ENCODE results near the gene ZNF736. TPM values are rescaled to one million over a fixed set of nuclear protein-coding genes. Genes with fewer than 3 reads are reported as not detected.
"Not testable (repeated sequence)": the region's sequence is repeated elsewhere in the genome, so short reads cannot be mapped to it uniquely, and the experiment has no call there.

ZNF736 gene
- total RNA-seq, 2 experiments from 2014 or later, result 26.3 to 27.2 TPM

DNA sequence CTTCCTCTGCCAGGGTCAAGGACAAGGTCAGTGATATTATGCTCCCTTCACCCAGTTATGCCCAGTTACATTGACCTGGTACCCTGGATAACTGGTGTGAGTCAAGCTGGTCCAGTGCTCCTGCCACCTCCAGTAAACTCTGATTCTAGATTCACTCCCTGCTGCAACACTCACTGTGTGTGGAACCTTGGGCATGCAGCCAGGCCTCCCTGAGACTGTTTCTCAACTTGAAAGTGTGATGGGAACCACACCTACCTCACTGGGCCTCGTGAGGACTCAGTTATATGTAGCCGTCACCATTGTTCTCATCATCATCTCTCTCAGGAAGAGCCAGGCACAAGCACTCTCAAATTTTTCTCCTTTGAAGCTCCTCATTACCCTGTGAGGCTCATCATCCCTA, 935 bp upstream of the ZNF736 start:
- TF ChIP-seq, protein P1, sequence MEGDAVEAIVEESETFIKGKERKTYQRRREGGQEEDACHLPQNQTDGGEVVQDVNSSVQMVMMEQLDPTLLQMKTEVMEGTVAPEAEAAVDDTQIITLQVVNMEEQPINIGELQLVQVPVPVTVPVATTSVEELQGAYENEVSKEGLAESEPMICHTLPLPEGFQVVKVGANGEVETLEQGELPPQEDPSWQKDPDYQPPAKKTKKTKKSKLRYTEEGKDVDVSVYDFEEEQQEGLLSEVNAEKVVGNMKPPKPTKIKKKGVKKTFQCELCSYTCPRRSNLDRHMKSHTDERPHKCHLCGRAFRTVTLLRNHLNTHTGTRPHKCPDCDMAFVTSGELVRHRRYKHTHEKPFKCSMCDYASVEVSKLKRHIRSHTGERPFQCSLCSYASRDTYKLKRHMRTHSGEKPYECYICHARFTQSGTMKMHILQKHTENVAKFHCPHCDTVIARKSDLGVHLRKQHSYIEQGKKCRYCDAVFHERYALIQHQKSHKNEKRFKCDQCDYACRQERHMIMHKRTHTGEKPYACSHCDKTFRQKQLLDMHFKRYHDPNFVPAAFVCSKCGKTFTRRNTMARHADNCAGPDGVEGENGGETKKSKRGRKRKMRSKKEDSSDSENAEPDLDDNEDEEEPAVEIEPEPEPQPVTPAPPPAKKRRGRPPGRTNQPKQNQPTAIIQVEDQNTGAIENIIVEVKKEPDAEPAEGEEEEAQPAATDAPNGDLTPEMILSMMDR (IDR thresholded peaks at IDR 0.05), result no peak
- H3K27me3 Mint-ChIP-seq, result no peaks in the 10 kb centered on the region
- H3K9me3 Mint-ChIP-seq, result peaks cover 2% of the 10 kb centered on the region
- peaks cover 33% of the 10 kb centered on the region for H3K4me1 Mint-ChIP-seq (ENCODE audit: low read depth)
- intact Hi-C loops (cut with micrococcal nuclease), result no loop called here
- ChIA-PET POLR2A (no interaction called here), CTCF (no interaction called here)
- ATAC-seq, result no peak
- peak overlapping the region; percentile 99 for H3K27ac Mint-ChIP-seq
- peaks cover 33% of the 10 kb centered on the region for H3K36me3 Mint-ChIP-seq (ENCODE audit: low read depth)
- DNase-seq, result peak; percentile 27
- peak overlapping the region; percentile 97 for H3K4me3 Mint-ChIP-seq

DNA sequence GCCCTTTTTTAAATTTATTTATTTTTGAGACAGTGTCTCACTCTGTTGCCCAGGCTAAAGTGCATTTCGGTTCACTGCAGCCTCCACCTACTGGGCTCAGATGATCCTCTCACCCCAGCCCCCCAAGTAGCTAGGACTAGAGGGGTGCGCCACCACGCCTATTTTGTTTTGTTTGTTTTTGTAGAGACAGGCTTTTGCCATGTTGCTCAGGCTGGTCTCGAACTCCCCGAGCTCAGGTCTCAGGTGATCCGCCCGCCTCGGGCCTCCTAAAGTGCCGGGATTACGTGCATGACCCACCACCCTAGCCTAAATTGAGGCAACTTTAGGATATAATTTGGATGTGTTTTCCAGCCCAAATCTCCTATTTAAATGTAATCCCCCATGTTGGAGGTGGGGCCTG, 805 bp downstream of the ZNF736 start:
- ChIA-PET CTCF (no interaction called here), POLR2A (interaction anchor here (0.5 to 1.5 kb wide), 5 partner anchors 7 to 480 kb away, joined by 3 to 7 read pairs (median 4); partner anchors contain the start of genes ZNF138 and ZNF680)
- H3K27ac Mint-ChIP-seq, result peak overlapping the region; percentile 99
- H3K27me3 Mint-ChIP-seq, result no peaks in the 10 kb centered on the region
- TF ChIP-seq, protein P1 (IDR thresholded peaks at IDR 0.05), result no peak
- peaks cover 28% of the 10 kb centered on the region for H3K36me3 Mint-ChIP-seq (ENCODE audit: low read depth)
- peaks cover 31% of the 10 kb centered on the region for H3K4me1 Mint-ChIP-seq (ENCODE audit: low read depth)
- H3K4me3 Mint-ChIP-seq, result peak overlapping the region; percentile 97
- peak; percentile 15 for DNase-seq
- H3K9me3 Mint-ChIP-seq, result peaks cover 2% of the 10 kb centered on the region
- ATAC-seq, result no peak
- intact Hi-C loops (cut with micrococcal nuclease), result no loop called here

DNA sequence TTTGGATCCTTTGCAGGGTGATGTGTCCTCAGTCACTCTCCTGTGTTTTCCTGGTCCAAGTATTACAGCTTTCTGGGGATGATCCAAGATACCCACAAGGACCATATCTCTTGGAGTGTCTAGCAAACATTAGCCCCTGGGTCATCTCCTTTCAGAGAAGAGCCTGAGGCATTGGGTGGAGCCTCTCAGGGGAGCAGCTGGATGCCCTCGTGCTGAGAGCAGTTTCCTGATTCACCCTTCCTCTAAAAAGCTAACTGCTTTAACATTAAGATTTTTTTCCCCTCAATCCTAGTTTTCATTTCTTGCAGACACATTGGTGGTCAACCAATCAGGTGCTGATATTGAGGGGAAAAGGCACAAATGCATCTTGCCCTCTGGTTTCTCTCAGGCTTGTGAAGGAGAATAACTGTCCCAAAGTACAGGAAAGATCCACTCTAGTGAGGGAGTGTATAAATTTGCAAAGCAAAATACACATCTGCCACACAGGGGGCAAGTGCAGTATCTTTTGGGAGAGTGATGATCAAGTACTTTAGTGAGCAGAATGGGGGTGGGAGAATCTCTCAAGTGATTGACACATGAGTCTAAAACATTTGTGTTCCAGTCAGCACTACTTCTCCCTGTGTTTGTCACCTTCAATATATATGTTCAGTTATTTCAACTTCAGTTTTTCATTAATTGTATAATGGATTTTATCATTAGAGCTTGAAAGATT, 2.4 kb downstream of the ZNF736 start:
- H3K4me1 Mint-ChIP-seq (ENCODE audit: low read depth), result peaks cover 36% of the 10 kb centered on the region
- ATAC-seq; H3K27me3 Mint-ChIP-seq; intact Hi-C loops (cut with micrococcal nuclease); H3K27ac Mint-ChIP-seq; CTCF ChIA-PET; DNase-seq; H3K9me3 Mint-ChIP-seq: not testable (repeated sequence)
- peak overlapping the region; percentile 97 for H3K4me3 Mint-ChIP-seq
- POLR2A ChIA-PET, result interaction anchor here (1.5 to 2.4 kb wide), 2 partner anchors 9 to 256 kb away, joined by 4 to 7 read pairs; no protein-coding TSS in a partner anchor
- peaks cover 37% of the 10 kb centered on the region for H3K36me3 Mint-ChIP-seq (ENCODE audit: low read depth)

DNA sequence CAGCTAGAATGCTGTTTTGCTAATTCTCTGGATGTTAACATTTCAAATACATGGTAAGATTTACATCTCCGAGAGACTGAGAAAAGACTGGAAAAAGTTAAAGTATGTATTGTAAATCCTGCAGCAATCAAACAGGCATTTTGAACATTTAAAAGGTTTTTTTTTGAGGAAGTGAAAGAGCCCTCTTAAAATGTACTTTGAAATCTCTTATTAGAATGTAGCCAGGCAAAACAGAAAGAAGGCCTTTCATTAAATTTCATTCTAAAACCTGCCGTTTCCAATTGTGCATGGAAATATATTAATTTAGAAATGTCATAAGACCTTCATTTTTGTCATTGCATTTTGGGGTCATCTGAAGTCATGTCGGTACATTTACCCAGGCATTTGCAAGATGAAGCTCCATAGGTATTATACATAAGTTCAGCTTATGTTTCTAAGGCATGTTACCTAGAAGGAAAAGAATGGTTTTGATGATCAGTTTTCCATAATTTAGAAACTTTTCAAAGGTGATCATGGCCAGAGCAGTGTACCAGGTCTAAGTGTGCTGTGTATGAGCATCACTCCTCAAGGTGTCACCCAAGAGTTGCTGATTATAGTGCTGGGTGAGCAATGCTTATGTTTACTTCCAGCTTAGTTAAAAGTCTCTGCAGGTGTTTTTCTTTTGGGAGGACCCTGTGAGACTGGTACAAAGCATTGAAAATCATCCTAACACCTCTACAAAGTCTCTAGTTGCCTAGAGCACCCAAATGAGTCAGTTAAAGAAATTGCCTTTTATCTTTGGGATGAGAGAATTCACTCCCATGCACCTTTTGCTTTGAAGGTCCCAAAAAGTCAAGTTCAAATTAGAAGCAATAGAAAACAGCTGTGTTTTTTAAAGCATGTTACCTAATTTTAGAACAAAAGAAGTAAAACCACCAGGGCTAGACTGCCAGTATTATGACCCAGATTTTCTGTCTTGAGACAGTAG, 7.1 kb downstream of the ZNF736 start:
- no peak for DNase-seq
- intact Hi-C loops (cut with micrococcal nuclease), result no loop called here
- Mint-ChIP-seq H3K27me3 (no peaks in the 10 kb centered on the region), H3K4me1 (ENCODE audit: low read depth) (peaks cover 15% of the 10 kb centered on the region), H3K36me3 (ENCODE audit: low read depth) (peaks cover 62% of the 10 kb centered on the region), H3K9me3 (peaks cover 20% of the 10 kb centered on the region), H3K27ac (no peak overlapping the region), H3K4me3 (no peak overlapping the region)
- TF ChIP-seq, protein P1 (IDR thresholded peaks at IDR 0.05), result no peak
- CTCF ChIA-PET, result interaction anchor here (0.6 to 1.9 kb wide), 2 partner anchors 14 to 379 kb away, joined by 3 to 4 read pairs; no protein-coding TSS in a partner anchor
- peak; percentile 47 for ATAC-seq
- POLR2A ChIA-PET, result interaction anchor here (0.5 kb wide), 1 partner anchor 244 kb away, joined by 3 read pairs; no protein-coding TSS in a partner anchor

DNA sequence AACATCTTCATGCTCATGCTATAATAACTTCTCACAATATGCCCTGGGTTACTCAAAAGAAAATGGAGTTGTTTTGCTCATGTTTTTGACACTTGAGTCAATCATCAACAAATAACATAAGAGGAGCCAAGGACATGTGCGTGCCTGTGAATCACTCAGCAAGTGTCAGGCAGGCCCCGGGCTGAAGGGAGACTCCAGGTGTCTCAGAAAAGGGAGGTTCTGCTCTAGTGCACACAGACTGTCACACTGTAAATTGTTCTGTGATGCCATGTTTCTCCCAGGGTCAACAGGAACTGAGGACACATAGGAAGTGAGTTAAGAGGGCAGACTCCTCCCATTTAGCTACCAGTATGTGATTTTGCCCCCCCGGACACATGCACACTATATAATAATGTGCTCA, 10.4 kb downstream of the ZNF736 start:
- H3K4me1 Mint-ChIP-seq (ENCODE audit: low read depth); DNase-seq; intact Hi-C loops (cut with micrococcal nuclease); CTCF ChIA-PET; H3K27me3 Mint-ChIP-seq; H3K27ac Mint-ChIP-seq; H3K4me3 Mint-ChIP-seq; POLR2A ChIA-PET: not testable (repeated sequence)
- Mint-ChIP-seq H3K36me3 (ENCODE audit: low read depth) (peaks cover 77% of the 10 kb centered on the region), H3K9me3 (peaks cover 40% of the 10 kb centered on the region)
- peak; percentile 20 for ATAC-seq

DNA sequence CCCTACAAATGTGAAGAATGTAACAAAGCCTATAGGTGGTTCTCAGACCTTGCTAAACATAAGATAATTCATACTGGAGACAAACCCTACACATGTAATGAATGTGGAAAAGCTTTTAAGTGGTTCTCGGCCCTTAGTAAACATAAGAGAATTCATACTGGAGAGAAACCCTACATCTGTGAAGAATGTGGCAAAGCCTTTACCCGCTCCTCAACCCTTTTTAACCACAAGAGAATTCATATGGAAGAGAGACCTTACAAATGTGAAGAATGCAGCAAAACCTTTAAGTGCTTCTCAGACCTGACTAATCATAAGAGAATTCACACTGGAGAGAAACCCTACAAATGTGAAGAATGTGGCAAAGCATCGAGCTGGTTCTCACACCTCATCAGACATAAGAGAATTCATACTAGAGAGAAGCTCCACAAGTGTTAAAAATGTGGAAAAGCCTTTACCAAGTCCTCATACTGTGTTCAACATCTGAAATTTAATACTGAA, 35.0 kb downstream of the ZNF736 start:
- DNase-seq; H3K27ac Mint-ChIP-seq; H3K27me3 Mint-ChIP-seq; H3K4me1 Mint-ChIP-seq (ENCODE audit: low read depth); POLR2A ChIA-PET; H3K4me3 Mint-ChIP-seq; CTCF ChIA-PET; intact Hi-C loops (cut with micrococcal nuclease); ATAC-seq: not testable (repeated sequence)
- Mint-ChIP-seq H3K36me3 (ENCODE audit: low read depth) (peaks cover 88% of the 10 kb centered on the region), H3K9me3 (peaks cover 55% of the 10 kb centered on the region)
